Bronchial epithelial cell (primary cell): ENCODE data around the gene ZFAND2B. TPM values are rescaled to one million over a fixed set of nuclear protein-coding genes. Genes with fewer than 3 reads are reported as not detected.
A peak's percentile ranks its signal among the peaks of the same experiment; 100 is the strongest.

ENCODE experiments used
- DNase-seq: peaks from one replicate; pipeline ENCODE4 v3.0.0-alpha.2; 2010; ENCODE audit warnings: low read depth
- FAIRE-seq: peaks from 2 replicates; lab custom pipeline; 2011; peaks lifted over from hg19 to GRCh38; lab: Jason Lieb, UNC
- H3K27me3 ChIP-seq: 2 replicates; pipeline ENCODE4 v1.5.1; 2011; ENCODE audit warnings: low read length; ENCODE audit not compliant: control insufficient read depth, insufficient read depth
- H3K36me3 ChIP-seq: 2 replicates; pipeline ENCODE4 v1.5.1; 2011; ENCODE audit warnings: low read length; ENCODE audit not compliant: control insufficient read depth, insufficient read depth
- H3K4me3 ChIP-seq: 2 replicates; pipeline ENCODE4 v1.5.1; 2011; ENCODE audit warnings: mild to moderate bottlenecking, low read depth, low read length, control low read depth
- CTCF ChIP-seq: IDR thresholded peaks from 2 replicates; pipeline ENCODE4 v1.5.1; 2011; ENCODE audit warnings: mild to moderate bottlenecking, moderate library complexity, low read length, control low read depth, inconsistent platforms; ENCODE audit not compliant: insufficient read depth, severe bottlenecking
- total RNA-seq: library from RNA; depleted of rRNA; stranded (reverse); fragments of >200 nt; gene quantifications from 2 replicates; pipeline ENCODE4 v1.2.1, GENCODE V29; 2014

Gene ZFAND2B
- total RNA-seq, 1 donor from 2014 or later: 59.8 TPM

DNA sequence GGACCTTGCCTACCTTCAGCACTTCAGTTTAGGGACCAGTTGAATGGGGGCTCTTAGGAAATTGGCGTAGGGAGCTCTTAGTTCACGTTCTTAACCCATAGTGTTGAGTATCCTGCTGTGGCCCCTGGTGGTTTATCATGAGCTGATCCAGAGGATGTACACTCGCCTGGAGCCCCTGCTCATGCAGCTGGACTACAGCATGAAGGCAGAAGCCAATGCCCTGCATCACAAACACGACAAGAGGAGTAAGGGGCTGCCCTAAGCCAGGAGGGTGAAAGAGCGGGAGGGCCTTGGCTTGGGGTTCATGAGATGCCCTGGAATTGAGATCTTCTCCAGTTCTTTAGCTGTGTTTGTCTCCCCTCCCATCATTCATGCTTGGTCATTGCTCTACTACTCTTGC lies 25.6 kb upstream of the ZFAND2B start:
- Histone ChIP-seq H3K36me3 (peaks cover 30% of the 10 kb centered on the region), H3K27me3 (no peaks in the 10 kb centered on the region), H3K4me3 (no peak overlapping the region)
- DNase-seq (no peak), FAIRE-seq (no peak)
- TF ChIP-seq CTCF: no peak

DNA sequence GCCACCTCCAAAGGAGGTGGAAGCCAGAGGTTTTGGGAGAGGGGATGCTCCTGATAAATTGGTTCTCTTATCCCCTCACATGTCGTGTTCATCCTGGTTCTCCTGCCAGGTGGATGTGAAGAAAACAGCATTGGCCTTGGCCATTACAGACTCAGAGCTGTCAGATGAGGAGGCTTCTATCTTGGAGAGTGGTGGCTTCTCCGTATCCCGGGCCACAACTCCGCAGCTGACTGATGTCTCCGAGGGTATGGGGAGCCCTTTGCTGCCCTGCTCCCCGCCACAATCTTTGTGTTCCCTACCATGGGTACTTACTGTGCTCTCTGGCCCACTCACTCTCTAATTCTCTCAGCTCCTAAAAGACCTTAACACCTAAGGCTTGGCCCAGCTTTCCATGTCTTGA lies 25.1 kb upstream of the ZFAND2B start:
- no peak for TF ChIP-seq CTCF
- no peak overlapping the region for H3K4me3 ChIP-seq
- DNase-seq (no peak), FAIRE-seq (no peak)
- no peaks in the 10 kb centered on the region for H3K27me3 ChIP-seq
- peaks cover 30% of the 10 kb centered on the region for H3K36me3 ChIP-seq

DNA sequence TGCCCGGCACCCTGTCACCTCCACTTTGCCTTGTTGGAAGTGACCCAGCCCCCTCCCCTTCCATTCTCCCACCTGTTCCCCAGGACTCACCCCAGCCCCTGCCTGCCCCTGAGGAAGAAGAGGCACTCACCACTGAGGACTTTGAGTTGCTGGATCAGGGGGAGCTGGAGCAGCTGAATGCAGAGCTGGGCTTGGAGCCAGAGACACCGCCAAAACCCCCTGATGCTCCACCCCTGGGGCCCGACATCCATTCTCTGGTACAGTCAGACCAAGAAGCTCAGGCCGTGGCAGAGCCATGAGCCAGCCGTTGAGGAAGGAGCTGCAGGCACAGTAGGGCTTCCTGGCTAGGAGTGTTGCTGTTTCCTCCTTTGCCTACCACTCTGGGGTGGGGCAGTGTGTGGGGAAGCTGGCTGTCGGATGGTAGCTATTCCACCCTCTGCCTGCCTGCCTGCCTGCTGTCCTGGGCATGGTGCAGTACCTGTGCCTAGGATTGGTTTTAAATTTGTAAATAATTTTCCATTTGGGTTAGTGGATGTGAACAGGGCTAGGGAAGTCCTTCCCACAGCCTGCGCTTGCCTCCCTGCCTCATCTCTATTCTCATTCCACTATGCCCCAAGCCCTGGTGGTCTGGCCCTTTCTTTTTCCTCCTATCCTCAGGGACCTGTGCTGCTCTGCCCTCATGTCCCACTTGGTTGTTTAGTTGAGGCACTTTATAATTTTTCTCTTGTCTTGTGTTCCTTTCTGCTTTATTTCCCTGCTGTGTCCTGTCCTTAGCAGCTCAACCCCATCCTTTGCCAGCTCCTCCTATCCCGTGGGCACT lies 24.0 kb upstream of the ZFAND2B start:
- Histone ChIP-seq H3K4me3 (no peak overlapping the region), H3K27me3 (no peaks in the 10 kb centered on the region), H3K36me3 (peaks cover 30% of the 10 kb centered on the region)
- DNase-seq (no peak), FAIRE-seq (no peak)
- TF ChIP-seq CTCF: no peak

DNA sequence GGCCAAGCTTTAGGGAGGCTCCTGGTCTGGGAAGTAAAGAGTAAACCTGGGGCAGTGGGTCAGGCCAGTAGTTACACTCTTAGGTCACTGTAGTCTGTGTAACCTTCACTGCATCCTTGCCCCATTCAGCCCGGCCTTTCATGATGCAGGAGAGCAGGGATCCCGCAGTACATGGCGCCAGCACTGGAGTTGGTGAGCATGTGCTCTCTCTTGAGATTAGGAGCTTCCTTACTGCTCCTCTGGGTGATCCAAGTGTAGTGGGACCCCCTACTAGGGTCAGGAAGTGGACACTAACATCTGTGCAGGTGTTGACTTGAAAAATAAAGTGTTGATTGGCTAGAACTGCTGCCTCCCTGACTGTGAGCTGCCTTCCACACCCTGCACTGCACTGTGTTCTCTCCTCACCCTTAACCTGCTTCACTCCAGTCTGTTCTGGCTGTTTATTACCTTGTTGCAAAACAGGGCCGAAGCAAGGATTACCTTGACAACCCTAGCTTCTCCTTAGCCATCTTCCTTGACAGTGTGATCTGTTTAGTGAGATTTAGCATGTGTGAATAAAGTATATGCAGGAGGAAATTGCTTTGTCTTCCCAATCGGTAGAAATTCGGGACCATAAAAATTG lies 23.3 kb upstream of the ZFAND2B start:
- no peaks in the 10 kb centered on the region for H3K27me3 ChIP-seq
- TF ChIP-seq CTCF: no peak
- H3K36me3 ChIP-seq: peaks cover 30% of the 10 kb centered on the region
- H3K4me3 ChIP-seq: no peak overlapping the region
- DNase-seq (no peak), FAIRE-seq (peak; percentile 50)

GRCh38 chr2:219184121-219184520 lies 22.5 kb upstream of the ZFAND2B start:
- no peak for TF ChIP-seq CTCF
- FAIRE-seq (no peak), DNase-seq (no peak)

More at GRCh38 chr2:219184121-219184520, 22.5 kb upstream of the ZFAND2B start:
- peaks cover 30% of the 10 kb centered on the region for H3K36me3 ChIP-seq
- no peaks in the 10 kb centered on the region for H3K27me3 ChIP-seq
- H3K4me3 ChIP-seq: no peak overlapping the region
